Panc1 (cell line): ENCODE results near the gene MED7. TPM values are rescaled to one million over a fixed set of nuclear protein-coding genes. Genes with fewer than 3 reads are reported as not detected.

Experiments
- ATAC-seq: fragments of 200-7000 bp; cut with Tn5 transposase; 2 replicates; pipeline ENCODE4 v1.9.1; 2020; ENCODE audit warnings: mild to moderate bottlenecking, moderate library complexity
- BruUV-seq: library from RNA; stranded (reverse); fragments of 400-500 nt; replicated peaks from 2 replicates; lab custom pipeline; 2021; lab: Mats Ljungman, UMichigan
- CTCF ChIA-PET: fragments of 300-600 bp; sonication (Branson Sonifier 250); formaldehyde crosslinking; loops from one replicate; lab custom pipeline; 2022; ENCODE audit warnings: antibody characterized with exemption; lab: Charles Lee
- POLR2A ChIA-PET: fragments of 300-600 bp; sonication (Branson Sonifier 250); formaldehyde crosslinking; loops from one replicate; lab custom pipeline; 2022; ENCODE audit warnings: antibody characterized with exemption; lab: Charles Lee
- DNase-seq: peaks from one replicate; pipeline ENCODE4 v3.0.0-alpha.2; 2010; ENCODE audit warnings: low read depth, low spot score
- H3K27ac ChIP-seq: 2 replicates; pipeline ENCODE4 v1.5.1; 2011; ENCODE audit warnings: mild to moderate bottlenecking, low read length, inconsistent platforms
- H3K27me3 ChIP-seq: fragments of 200-500 bp; sonication (Bioruptor generic); 2 replicates; pipeline ENCODE4 v1.6.0; 2014; ENCODE audit warnings: low read length, inconsistent platforms; ENCODE audit not compliant: control insufficient read depth, insufficient read depth
- H3K36me3 ChIP-seq: fragments of 200-500 bp; sonication (Bioruptor generic); 2 replicates; pipeline ENCODE4 v1.5.1; 2014; ENCODE audit warnings: inconsistent platforms, mild to moderate bottlenecking, low read length, moderate library complexity; ENCODE audit not compliant: control insufficient read depth, insufficient read depth
- H3K4me1 ChIP-seq: 2 replicates; pipeline ENCODE4 v1.5.1; 2011; ENCODE audit warnings: inconsistent platforms, mild to moderate bottlenecking, low read length, moderate library complexity; ENCODE audit not compliant: control insufficient read depth, insufficient read depth
- H3K4me3 ChIP-seq, 2 experiments: 2 replicates each; pipeline ENCODE4 v1.5.1; 2011 to 2012; ENCODE audit warnings: low read depth in 2 of 2, low read length in 2 of 2, mild to moderate bottlenecking in 2 of 2, inconsistent platforms in 1 of 2, moderate library complexity in 1 of 2
- H3K9me3 ChIP-seq: fragments of 200-500 bp; sonication (Bioruptor generic); 2 replicates; pipeline ENCODE4 v1.5.1; 2014; ENCODE audit warnings: low read depth, mild to moderate bottlenecking, inconsistent platforms, low read length, moderate library complexity; ENCODE audit not compliant: control insufficient read depth, insufficient read depth
- CTCF ChIP-seq: fragments of 450-650 bp; IDR thresholded peaks from 2 replicates; pipeline ENCODE4 v1.5.1; 2017; ENCODE audit warnings: mild to moderate bottlenecking
- POLR2AphosphoS5 ChIP-seq: IDR thresholded peaks from 2 replicates; pipeline ENCODE4 v1.6.1; 2012; ENCODE audit warnings: mild to moderate bottlenecking, low read depth, low read length, moderate library complexity
- SIN3A ChIP-seq: IDR thresholded peaks from 2 replicates; pipeline ENCODE4 v1.6.1; 2012; ENCODE audit warnings: low read depth, mild to moderate bottlenecking, low read length, moderate library complexity, borderline replicate concordance; ENCODE audit not compliant: insufficient read depth
- TCF7L2 ChIP-seq: IDR thresholded peaks from 2 replicates; pipeline ENCODE4 v1.6.1; 2011; ENCODE audit warnings: mild to moderate bottlenecking, low read depth, low read length, inconsistent platforms
- in situ Hi-C: cut with HindIII; loops from 2 replicates; pipeline ENCODE4 v1.10.0; 2016; ENCODE audit warnings: low sequenced_read_pairs, low pct_unique_long_range_greater_than_20kb
- intact Hi-C: fragments of 100-400 bp; cut with micrococcal nuclease; formaldehyde crosslinking; loops from one replicate; pipeline ENCODE4 v1.10.0; 2022; ENCODE audit not compliant: unreplicated experiment
- total RNA-seq: library from RNA; stranded (reverse); gene quantifications from one replicate; pipeline ENCODE4 v1.2.1, GENCODE V29; 2021; ENCODE audit not compliant: unreplicated experiment
- TF ChIP-seq, protein P1 (sequence below), 2 experiments: IDR thresholded peaks; 2 replicates each; pipeline ENCODE4 v1.6.1; 2011 to 2012; ENCODE audit warnings: low read depth in 2 of 2, control low read depth in 1 of 2, low read length in 1 of 2, mild to moderate bottlenecking in 1 of 2, moderate library complexity in 1 of 2; ENCODE audit not compliant: insufficient read depth in 1 of 2

MED7 gene
- total RNA-seq, 1 experiment from 2014 or later, result 9.9 TPM

DNA sequence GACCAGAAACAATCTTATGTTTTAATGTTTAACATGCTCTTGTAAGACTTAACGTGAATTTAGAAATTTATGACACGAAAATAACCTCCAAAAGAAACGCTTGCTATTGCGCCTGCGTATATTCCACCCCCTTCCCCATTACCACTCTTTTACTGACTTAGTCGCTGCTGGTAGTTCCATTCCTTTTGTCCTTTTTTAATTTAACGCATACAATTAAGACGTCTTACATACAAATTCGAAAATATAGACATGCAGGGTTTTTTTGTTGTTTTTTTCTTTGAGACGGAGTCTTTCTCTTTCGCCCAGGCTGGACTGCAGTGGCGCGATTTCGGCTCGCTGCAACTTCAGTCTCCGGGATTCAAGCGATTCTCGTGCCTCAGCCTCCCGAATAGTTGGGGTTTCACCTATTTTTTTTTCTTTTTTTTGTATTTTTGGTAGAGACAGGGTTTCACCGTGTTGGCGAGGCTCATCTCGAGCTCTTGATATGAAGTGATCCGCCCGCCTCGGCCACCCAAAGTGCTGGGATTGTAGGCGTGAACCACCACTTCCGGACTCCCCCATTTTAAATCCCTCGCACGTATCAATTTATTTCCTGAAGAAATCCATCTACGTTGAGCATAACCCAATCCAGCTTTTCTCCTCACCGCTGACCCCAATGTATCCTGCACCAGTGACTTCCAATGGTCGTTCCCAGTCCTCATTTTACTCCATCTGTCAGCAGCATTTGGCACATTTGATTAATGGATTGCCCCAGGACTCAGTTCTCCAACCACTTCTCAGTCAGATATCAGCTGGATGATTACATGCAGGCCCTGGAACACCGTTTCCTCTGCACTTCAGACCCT is 684 bp upstream of the MED7 start:
- POLR2A ChIA-PET, result no interaction called here

GRCh38 chr5:157137691-157138090 is 5.0 kb downstream of the MED7 start:
- H3K9me3 ChIP-seq, result no peaks in the 10 kb centered on the region
- no peak overlapping the region for H3K4me3 ChIP-seq
- no peak overlapping the region for H3K27ac ChIP-seq
- TF ChIP-seq SIN3A (no peak), POLR2AphosphoS5 (no peak), TCF7L2 (no peak), CTCF (no peak)
- TF ChIP-seq, protein P1, sequence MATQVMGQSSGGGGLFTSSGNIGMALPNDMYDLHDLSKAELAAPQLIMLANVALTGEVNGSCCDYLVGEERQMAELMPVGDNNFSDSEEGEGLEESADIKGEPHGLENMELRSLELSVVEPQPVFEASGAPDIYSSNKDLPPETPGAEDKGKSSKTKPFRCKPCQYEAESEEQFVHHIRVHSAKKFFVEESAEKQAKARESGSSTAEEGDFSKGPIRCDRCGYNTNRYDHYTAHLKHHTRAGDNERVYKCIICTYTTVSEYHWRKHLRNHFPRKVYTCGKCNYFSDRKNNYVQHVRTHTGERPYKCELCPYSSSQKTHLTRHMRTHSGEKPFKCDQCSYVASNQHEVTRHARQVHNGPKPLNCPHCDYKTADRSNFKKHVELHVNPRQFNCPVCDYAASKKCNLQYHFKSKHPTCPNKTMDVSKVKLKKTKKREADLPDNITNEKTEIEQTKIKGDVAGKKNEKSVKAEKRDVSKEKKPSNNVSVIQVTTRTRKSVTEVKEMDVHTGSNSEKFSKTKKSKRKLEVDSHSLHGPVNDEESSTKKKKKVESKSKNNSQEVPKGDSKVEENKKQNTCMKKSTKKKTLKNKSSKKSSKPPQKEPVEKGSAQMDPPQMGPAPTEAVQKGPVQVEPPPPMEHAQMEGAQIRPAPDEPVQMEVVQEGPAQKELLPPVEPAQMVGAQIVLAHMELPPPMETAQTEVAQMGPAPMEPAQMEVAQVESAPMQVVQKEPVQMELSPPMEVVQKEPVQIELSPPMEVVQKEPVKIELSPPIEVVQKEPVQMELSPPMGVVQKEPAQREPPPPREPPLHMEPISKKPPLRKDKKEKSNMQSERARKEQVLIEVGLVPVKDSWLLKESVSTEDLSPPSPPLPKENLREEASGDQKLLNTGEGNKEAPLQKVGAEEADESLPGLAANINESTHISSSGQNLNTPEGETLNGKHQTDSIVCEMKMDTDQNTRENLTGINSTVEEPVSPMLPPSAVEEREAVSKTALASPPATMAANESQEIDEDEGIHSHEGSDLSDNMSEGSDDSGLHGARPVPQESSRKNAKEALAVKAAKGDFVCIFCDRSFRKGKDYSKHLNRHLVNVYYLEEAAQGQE (IDR thresholded peaks at IDR 0.05; ENCODE audit: insufficient read depth in 1 of 2, low read depth in 2 of 2, low read length in 1 of 2), result no peak
- CTCF ChIA-PET, result no interaction called here
- no peaks in the 10 kb centered on the region for H3K4me1 ChIP-seq
- in situ Hi-C loops (no loop called here), intact Hi-C loops (no loop called here)
- ATAC-seq, result no peak
- no peak for DNase-seq
- H3K27me3 ChIP-seq, result no peaks in the 10 kb centered on the region
- peaks cover 7% of the 10 kb centered on the region; the same call in 1 of the 2 replicates for H3K36me3 ChIP-seq
- POLR2A ChIA-PET, result interaction anchor here (0.6 kb wide), 1 partner anchor 1484 kb away, joined by 5 read pairs; no protein-coding TSS in a partner anchor
- no TSS peak for BruUV-seq

More for the DNA sequence above, 684 bp upstream of the MED7 start:
- CTCF ChIA-PET, result interaction anchor here (1.1 kb wide), 1 partner anchor 12 kb away, joined by 7 read pairs; no protein-coding TSS in a partner anchor
- no peak for TF ChIP-seq TCF7L2
- no peak; the same call in 1 of the 2 replicates for TF ChIP-seq POLR2AphosphoS5
- TF ChIP-seq, protein P1 (IDR thresholded peaks at IDR 0.05; ENCODE audit: insufficient read depth in 1 of 2, low read depth in 2 of 2, low read length in 1 of 2), result 0 out of 4 replicates have a peak, but pooled peaks of 1 of the 2 experiments have one; percentile 2
- no peak for TF ChIP-seq SIN3A
- no peak for TF ChIP-seq CTCF
- in situ Hi-C loops (no loop called here), intact Hi-C loops (loop anchor here (10.0 kb wide), 1 partner anchor 601 kb away; the partner anchor contains the start of gene LSM11)
- BruUV-seq, result TSS peak; percentile 100
- no peaks in the 10 kb centered on the region; the same call in 1 of the 2 replicates for H3K27me3 ChIP-seq
- peak overlapping the region; percentile 68 to 88 for H3K4me3 ChIP-seq
- no peaks in the 10 kb centered on the region for H3K4me1 ChIP-seq
- peak; percentile 78 for ATAC-seq
- H3K27ac ChIP-seq, result peak overlapping the region; percentile 81
- H3K36me3 ChIP-seq, result peaks cover 3% of the 10 kb centered on the region; the same call in 1 of the 2 replicates
- DNase-seq, result peak; percentile 12
- no peaks in the 10 kb centered on the region for H3K9me3 ChIP-seq
